Measurements from ENCODE around the gene B3GNT2.

B3GNT2 gene

GRCh38 chr2:62185475-62186155, 10.3 kb upstream of the B3GNT2 start:
- H3K9me3 ChIP-seq (ENCODE audit: control insufficient read depth, insufficient read depth, low read depth, low read length): no peaks in the 10 kb centered on the region
- H3K27ac ChIP-seq (ENCODE audit: extremely low read depth, low read depth, low read length): no peak overlapping the region
- no peak for TF ChIP-seq ZNF311 (tag by site-specific recombination; IDR thresholded peaks at IDR 0.05; ENCODE audit: borderline replicate concordance)
- no peak for TF ChIP-seq ZNF488 (tag by site-specific recombination; IDR thresholded peaks at IDR 0.05)
- no peak for TF ChIP-seq ZNF211 (tag by site-specific recombination; IDR thresholded peaks at IDR 0.05; ENCODE audit: low read depth)
- no peak for TF ChIP-seq ZNF19 (tag by site-specific recombination; IDR thresholded peaks at IDR 0.05; ENCODE audit: low read depth)
- no peak for TF ChIP-seq ZNF37A (tag by site-specific recombination; IDR thresholded peaks at IDR 0.05)
- no peak for TF ChIP-seq SP7 (tag by site-specific recombination; IDR thresholded peaks at IDR 0.05)
- TF ChIP-seq ZNF521 (tag by site-specific recombination; IDR thresholded peaks at IDR 0.05): no peak
- TF ChIP-seq ZNF133 (tag by site-specific recombination; IDR thresholded peaks at IDR 0.05): no peak
- no peak for TF ChIP-seq SCRT2 (tag by site-specific recombination; IDR thresholded peaks at IDR 0.05)
- TF ChIP-seq ZNF146 (tag by site-specific recombination; IDR thresholded peaks at IDR 0.05): no peak
- no peak for TF ChIP-seq ZNF324 (tag by site-specific recombination; IDR thresholded peaks at IDR 0.05)
- no peak for TF ChIP-seq ZNF692 (tag by site-specific recombination; IDR thresholded peaks at IDR 0.05)
- no peak for TF ChIP-seq ZNF623 (tag by site-specific recombination; IDR thresholded peaks at IDR 0.05)
- no peak for TF ChIP-seq ZFP69B (tag by site-specific recombination; IDR thresholded peaks at IDR 0.05)
- TF ChIP-seq ZNF239 (tag by site-specific recombination; IDR thresholded peaks at IDR 0.05): no peak
- no peak for TF ChIP-seq ZNF571 (tag by site-specific recombination; IDR thresholded peaks at IDR 0.05)
- POLR2A ChIA-PET: no interaction called here
- H3K4me3 ChIP-seq (ENCODE audit: low read depth, low read length): no peak overlapping the region
- H3K4me1 ChIP-seq (ENCODE audit: control insufficient read depth, insufficient read depth, low read length): no peaks in the 10 kb centered on the region
- CTCF ChIA-PET: no interaction called here
- no peaks in the 10 kb centered on the region for H3K36me3 ChIP-seq (ENCODE audit: control insufficient read depth in 2 of 2, insufficient read depth in 1 of 2, low read length in 2 of 2)

GRCh38 chr2:62186156-62186905, 9.6 kb upstream of the B3GNT2 start:
- Histone ChIP-seq H3K9me3 (ENCODE audit: control insufficient read depth, insufficient read depth, low read depth, low read length) (no peaks in the 10 kb centered on the region), H3K4me3 (ENCODE audit: low read depth, low read length) (no peak overlapping the region), H3K36me3 (ENCODE audit: control insufficient read depth in 2 of 2, insufficient read depth in 1 of 2, low read length in 2 of 2) (no peaks in the 10 kb centered on the region), H3K27ac (ENCODE audit: extremely low read depth, low read depth, low read length) (no peak overlapping the region), H3K4me1 (ENCODE audit: control insufficient read depth, insufficient read depth, low read length) (no peaks in the 10 kb centered on the region)
- ChIA-PET POLR2A (no interaction called here), CTCF (no interaction called here)
- TF ChIP-seq ZNF792 (tag by site-specific recombination; IDR thresholded peaks at IDR 0.05): no peak
- TF ChIP-seq TCF7L2 (IDR thresholded peaks at IDR 0.05; ENCODE audit: borderline replicate concordance, low read depth, low read length): no peak
- TF ChIP-seq ZNF518A (tag by site-specific recombination; conservative IDR thresholded peaks at IDR 0.05; ENCODE audit: low read depth): no peak
- TF ChIP-seq SP3 (tag by site-specific recombination; IDR thresholded peaks at IDR 0.05): no peak
- no peak for TF ChIP-seq ZNF354C (tag by site-specific recombination; IDR thresholded peaks at IDR 0.05; ENCODE audit: borderline replicate concordance, low read depth)
- no peak for TF ChIP-seq ZBTB7A (tag by site-specific recombination; IDR thresholded peaks at IDR 0.05; ENCODE audit: low read depth)
- TF ChIP-seq ZNF558 (tag by site-specific recombination; IDR thresholded peaks at IDR 0.05): no peak
- no peak for TF ChIP-seq ZBTB1 (tag by site-specific recombination; IDR thresholded peaks at IDR 0.05)
- no peak for TF ChIP-seq ZFP41 (tag by site-specific recombination; IDR thresholded peaks at IDR 0.05; ENCODE audit: borderline replicate concordance)
- TF ChIP-seq OVOL3 (tag by site-specific recombination; IDR thresholded peaks at IDR 0.05): no peak
